Cortex of kidney (tissue), 1 donor: ENCODE data around the gene CYP2U1.
"Not testable (repeated sequence)": the region's sequence is repeated elsewhere in the genome, so short reads cannot be mapped to it uniquely, and the experiment has no call there.

ENCODE experiments used
- DNase-seq: peaks from one replicate; lab custom pipeline; 2025; lab: John Stamatoyannopoulos, UW

CYP2U1 gene

DNA sequence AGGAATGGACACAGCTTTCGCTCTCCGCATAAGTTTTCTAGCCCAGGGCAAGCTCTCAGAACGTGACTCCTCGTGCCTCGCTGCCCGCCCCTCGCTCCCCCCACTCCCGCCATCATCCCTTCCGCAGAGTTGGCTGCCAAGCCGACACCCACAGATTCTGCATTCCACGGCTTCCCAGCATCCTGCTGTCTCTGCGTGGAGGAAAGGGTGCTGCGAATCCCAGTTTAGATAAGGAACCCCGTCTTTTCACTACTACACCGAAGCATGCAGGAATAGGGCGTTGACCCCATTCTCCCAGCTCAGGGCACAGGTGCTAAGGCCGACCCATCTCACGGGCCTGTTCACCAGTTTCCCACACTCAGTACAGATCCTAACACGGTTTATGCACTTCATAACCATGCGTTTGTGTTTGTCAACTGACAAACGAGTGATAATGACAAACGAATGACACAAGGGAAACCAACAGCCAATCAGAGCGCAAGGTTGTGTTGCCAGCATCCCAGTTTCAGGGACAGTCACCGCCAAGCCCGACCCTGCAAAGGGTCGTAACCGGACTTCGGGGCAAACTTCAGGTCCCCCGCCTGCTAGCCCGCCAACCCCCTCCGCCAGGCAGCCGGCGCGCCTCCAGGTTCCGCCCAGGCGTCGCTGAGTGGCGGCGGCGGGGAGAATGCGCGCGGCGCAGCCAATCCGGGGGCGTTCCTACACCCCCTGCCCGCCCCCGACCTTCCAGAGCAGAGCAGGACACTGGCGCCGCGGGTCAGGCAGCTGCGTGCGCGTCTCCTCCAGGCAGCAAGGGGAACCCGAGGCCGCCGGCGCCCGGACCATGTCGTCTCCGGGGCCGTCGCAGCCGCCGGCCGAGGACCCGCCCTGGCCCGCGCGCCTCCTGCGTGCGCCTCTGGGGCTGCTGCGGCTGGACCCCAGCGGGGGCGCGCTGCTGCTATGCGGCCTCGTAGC, at the start of gene CYP2U1:
CYP2U1 (plus strand) TSS at position 729 of the 954 bp plus-strand sequence; CDS start at position 824, 95 bp downstream.
- DNase-seq, result no peak

DNA sequence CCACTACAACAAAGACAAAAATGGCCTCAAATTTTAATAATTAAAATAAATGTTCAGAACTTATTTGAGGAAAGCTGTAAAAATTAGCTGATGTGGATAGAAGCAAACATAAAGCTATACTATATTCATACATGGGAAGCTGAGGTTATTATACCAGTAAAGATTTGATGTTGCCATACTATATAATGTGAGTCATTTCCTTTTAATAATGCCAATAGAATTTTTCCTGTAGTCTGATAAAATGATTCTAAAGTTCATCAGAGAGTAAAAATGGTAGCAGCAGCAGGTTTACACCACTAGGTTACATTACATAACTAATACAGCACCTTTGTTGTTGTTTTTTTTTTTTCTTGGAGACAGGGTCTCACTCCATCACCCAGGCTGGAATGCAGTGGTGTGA, 45.5 kb upstream of the CYP2U1 start:
- DNase-seq, result no peak

DNA sequence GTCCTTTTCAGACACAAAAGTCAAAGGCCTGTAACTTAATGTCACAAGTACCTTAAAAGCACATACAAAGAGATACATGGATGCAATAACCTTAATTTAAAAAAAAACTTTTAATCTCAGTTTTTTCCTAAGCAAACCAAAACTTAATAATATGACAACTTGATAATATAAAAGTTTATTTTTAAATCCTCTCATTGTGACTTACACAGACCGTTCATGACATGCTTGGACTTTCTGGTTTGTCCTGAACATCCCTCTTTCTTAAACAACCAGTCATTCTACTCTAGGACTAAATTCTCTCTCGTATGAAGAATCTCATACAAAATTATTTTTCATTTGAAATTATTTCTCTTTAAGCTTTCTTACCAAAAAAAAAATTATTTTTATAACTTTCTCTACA, 43.1 kb upstream of the CYP2U1 start:
- no peak for DNase-seq

DNA sequence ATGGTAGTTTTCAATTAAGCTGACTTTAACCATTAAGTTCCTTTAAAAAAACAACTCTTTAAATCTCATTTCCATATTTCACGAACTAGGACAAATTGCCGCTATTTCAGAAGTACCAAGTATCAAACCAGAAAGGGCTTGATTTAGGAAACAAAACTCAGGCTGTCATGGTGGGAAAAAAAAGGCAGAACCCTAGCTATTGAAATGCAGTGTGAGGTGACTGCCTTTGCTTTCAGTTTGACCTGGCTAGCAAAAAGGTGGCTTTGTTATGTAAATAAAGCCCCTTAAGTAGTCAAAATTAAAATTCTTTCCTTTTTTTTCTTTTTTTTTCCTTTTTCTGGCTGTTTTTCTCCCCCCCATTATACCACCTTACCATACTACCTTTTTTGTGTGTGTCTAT, 40.6 kb upstream of the CYP2U1 start:
- DNase-seq, result no peak

GRCh38 chr4:107891299-107891698, 40.0 kb upstream of the CYP2U1 start:
- no peak for DNase-seq

DNA sequence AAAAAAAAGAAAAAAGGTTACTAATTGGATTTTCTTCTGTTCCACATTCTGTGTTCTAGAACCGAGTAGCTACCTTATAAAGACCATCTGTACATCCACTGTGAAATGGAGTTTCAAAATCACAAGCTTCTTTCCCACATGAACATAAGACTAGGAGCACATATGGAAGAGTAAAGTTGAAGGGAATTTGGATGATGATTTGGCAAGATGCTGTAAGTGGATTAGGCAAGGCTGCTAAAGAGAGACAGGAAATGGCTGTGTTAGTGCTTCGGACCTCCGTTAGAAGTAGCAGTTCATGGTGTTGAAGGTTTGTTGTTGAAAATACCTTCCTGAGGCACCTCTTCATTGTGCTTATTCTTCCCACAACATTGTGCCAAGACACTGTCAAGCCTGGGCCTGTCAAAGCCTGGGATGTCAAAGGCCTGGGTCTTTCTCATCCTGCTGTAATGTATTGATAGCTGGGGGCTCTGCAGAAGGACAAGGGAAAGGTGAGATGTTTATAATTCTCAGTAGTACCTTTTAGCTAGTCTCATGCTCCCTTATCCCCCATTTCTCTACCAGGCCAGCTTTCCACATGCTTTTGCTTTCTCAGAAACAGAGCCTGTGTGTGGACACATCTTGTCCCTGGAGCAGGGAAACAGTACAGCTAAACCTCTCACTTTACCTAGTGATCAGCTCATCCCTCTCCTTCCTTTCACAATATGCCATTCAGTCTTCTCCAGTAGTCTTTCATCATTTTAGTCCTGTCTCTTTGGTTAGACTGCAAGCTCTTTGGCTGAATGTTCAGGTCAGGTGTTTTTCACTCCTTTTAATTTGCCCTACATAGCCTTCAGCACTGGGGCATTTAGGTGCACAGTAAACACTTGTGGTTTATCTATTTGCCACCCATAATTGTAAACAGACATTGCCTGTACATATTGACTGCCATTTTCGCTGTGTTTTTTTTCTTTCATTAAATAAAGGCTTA, 37.9 kb upstream of the CYP2U1 start:
- no peak for DNase-seq

- no peak for DNase-seq
Measured at GRCh38 chr4:107894138-107894603, 37.2 kb upstream of the CYP2U1 start.

GRCh38 chr4:107896158-107896645, 35.1 kb upstream of the CYP2U1 start:
- no peak for DNase-seq

- no peak for DNase-seq
Measured at GRCh38 chr4:107896646-107897045, 34.7 kb upstream of the CYP2U1 start.

GRCh38 chr4:107897823-107898222, 33.5 kb upstream of the CYP2U1 start:
- DNase-seq, result no peak

GRCh38 chr4:107900067-107900466, 31.3 kb upstream of the CYP2U1 start:
- no peak for DNase-seq

DNA sequence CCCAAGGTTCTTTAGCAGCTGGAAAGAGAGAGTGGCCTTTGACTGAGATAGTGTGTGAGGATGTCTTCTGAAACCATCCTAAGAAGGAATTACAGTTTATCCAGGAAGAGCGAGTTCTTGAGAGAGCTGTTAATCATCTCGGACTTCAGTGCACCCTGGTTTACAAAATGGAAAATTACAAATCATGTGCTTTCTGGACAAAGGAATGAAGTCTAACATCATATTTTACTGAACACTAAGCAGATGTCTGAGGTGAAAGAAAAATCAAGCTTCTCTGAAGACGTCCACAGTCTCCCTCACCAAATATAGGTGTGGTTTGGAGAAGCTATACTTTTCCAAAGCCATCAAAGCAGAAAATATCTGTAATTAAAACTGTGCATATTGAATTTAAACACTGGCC, 30.8 kb upstream of the CYP2U1 start:
- DNase-seq, result no peak

DNA sequence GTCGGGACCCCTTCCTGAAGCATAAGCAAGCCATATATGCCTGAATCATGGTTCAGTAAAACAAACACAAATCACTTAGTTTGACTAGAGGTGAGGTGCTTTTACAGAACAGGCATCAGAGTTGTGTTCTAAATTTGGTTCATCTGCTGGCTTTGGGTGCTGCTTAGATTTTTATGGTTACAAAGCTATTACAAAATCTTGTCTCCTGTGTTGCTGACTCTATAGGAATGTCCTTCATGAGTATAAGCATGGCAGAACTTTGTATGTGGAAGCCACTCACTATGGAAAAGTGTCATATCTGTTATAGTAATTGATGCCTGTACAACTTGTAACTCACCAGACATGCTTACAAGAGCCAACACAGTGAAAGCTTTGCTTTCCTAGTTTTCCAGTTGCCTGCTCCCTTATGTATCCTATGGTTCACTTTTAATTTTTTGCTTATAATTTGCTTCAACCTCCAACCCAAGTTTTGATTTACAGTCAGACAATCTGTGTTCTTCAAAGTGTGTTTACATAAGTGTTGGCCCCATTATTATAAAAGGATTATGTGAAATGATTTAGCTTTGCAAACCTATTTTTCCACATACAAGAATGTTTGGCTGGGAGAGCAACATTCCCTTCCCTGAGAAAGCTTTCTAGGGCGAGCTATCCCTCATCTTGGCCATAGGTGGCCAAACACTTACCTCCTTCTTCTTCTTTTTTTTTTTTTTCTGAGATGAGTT, 30.0 kb upstream of the CYP2U1 start:
- no peak for DNase-seq

DNA sequence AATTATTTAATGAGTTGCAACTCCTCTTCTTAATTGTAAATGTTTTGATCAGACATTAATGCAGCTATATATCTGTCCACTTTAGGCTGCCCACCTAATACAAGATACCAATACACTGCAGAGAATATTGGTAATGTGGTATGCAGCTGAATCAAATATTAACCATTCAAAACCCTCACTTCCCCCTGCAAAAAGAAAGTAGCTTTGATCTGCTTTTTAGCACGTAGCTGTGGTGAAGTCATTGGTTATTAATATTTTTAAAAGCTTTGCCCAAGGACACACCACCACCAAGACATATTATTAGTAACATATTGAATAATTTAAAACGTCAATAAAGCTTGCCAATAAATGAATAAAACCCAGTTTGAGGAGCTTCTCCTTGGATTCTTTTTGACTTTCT, 28.6 kb upstream of the CYP2U1 start:
- DNase-seq, result no peak

DNA sequence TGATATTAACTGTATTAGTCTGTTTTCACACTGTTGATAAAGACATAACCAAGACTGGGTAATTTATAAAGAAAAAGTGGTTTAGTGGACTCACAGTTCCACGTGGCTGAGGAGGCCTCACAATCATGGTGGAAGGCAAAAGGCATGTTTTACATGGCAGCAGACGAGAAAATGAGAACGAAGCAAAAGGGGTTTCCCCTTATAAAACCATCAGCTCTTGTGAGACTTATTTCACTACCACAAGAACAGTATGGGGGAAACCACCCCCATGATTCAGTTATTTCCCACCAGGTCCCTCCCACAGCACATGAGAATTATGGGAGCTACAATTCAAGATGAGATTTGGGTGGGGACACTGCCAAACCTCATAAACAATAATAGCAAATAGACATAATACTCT, 26.3 kb upstream of the CYP2U1 start:
- DNase-seq, result not testable (repeated sequence)

DNA sequence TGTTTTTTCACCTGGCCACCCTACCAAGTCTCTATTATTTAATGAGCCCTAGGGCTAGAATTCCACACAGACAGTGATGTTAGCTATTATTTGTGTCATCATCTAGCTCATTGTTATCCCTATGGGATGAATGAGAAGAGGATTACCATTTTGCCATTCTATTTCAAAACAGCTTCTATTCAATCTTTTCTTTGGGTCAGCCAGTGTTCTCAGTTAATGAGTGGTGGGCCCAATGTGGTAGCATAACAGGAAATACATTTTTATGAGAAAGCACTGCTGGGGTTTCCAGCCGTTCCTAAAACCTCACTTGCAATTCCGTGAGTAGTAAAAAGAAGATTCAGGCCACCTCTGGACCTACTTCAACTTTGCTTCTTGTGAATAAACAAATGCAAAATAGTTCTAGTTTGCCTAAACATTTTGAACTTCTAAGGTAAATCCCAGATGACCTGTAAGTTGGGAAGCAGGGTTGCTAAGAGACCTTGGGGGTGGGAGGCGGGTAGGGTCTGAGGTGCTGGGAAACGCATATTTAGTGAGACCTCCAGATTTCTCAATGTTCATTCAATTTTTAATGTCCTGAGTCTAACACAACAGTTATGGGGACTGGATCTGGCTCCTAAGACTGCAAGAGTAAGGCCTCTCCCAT, 24.8 kb upstream of the CYP2U1 start:
- DNase-seq, result no peak

GRCh38 chr4:107908377-107908776, 23.0 kb upstream of the CYP2U1 start:
- DNase-seq, result no peak

DNA sequence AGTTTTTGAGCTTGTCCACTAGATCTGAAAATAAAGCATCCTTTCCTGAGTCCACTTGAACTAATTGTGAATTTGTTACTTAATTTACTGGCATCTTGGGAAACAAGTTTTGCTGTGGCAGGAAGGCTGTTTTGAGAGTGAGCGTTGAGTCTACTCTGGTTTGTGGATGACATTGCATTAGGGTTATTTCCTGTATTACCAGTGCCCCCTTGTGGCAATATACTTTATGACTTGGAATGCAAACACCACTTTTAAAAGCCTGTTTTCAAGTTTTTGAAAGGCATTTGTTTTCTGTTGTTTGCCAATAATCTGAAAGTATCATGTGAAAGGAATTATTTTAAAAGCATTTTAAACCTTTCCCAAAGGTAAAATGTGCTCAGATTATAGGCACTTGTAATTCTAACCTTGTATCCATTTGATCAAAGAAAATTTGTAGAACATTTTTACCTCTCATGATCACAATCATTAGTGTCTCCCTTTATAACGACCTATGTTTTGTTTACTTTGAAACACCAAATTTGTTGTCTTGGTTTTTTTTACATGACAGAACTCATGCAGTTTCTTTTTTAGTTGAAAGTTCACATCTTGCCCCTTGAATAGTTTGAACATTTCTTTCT, 18.0 kb upstream of the CYP2U1 start:
- no peak for DNase-seq

- no peak for DNase-seq
Measured at GRCh38 chr4:107915220-107915619, 16.1 kb upstream of the CYP2U1 start.

- no peak for DNase-seq
Measured at GRCh38 chr4:107916623-107917022, 14.7 kb upstream of the CYP2U1 start.

- DNase-seq, result no peak
Measured at GRCh38 chr4:107917500-107917899, 13.8 kb upstream of the CYP2U1 start.
